ENCODE measurements around the gene CYP2C8.

CYP2C8 gene

GRCh38 chr10:95049919-95050318 lies 19.4 kb downstream of the CYP2C8 start:
- Histone ChIP-seq H3K27me3 (ENCODE audit: control insufficient read depth, insufficient read depth, low read length, poor library complexity, severe bottlenecking) (no peaks in the 10 kb centered on the region), H3K9me3 (ENCODE audit: control insufficient read depth, low read length) (no peaks in the 10 kb centered on the region), H3K36me3 (ENCODE audit: control insufficient read depth, insufficient read depth, low read length) (no peaks in the 10 kb centered on the region), H3K4me3 (ENCODE audit: insufficient read depth, low read depth, low read length) (no peak overlapping the region), H3K27ac (ENCODE audit: insufficient read depth, low read depth, low read length, poor library complexity, severe bottlenecking) (no peak overlapping the region), H3K4me1 (ENCODE audit: control insufficient read depth, insufficient read depth, low read length) (no peaks in the 10 kb centered on the region)
- WGBS, 2 experiments = 92 to 98% methylated on average over 2 of the region's 2 CpGs

GRCh38 chr10:95048206-95048605 lies 21.1 kb downstream of the CYP2C8 start:
- Histone ChIP-seq H3K4me3 (ENCODE audit: insufficient read depth, low read depth, low read length) (no peak overlapping the region), H3K36me3 (ENCODE audit: control insufficient read depth, insufficient read depth, low read length) (no peaks in the 10 kb centered on the region), H3K4me1 (ENCODE audit: control insufficient read depth, insufficient read depth, low read length) (no peaks in the 10 kb centered on the region), H3K27me3 (ENCODE audit: control insufficient read depth, insufficient read depth, low read length, poor library complexity, severe bottlenecking) (no peaks in the 10 kb centered on the region), H3K9me3 (ENCODE audit: control insufficient read depth, low read length) (no peaks in the 10 kb centered on the region), H3K27ac (ENCODE audit: insufficient read depth, low read depth, low read length, poor library complexity, severe bottlenecking) (no peak overlapping the region)
- WGBS, 2 experiments = 93% methylated on average over 2 of the region's 2 CpGs

- H3K9me3 ChIP-seq (ENCODE audit: control insufficient read depth, low read length) = no peaks in the 10 kb centered on the region
- no peaks in the 10 kb centered on the region for H3K4me1 ChIP-seq (ENCODE audit: control insufficient read depth, insufficient read depth, low read length)
- no peak overlapping the region for H3K27ac ChIP-seq (ENCODE audit: insufficient read depth, low read depth, low read length, poor library complexity, severe bottlenecking)
- no peaks in the 10 kb centered on the region for H3K27me3 ChIP-seq (ENCODE audit: control insufficient read depth, insufficient read depth, low read length, poor library complexity, severe bottlenecking)
- WGBS, 2 experiments = 100% methylated on average over 1 of the region's 2 CpGs
- no peak overlapping the region for H3K4me3 ChIP-seq (ENCODE audit: insufficient read depth, low read depth, low read length)
- H3K36me3 ChIP-seq (ENCODE audit: control insufficient read depth, insufficient read depth, low read length) = no peaks in the 10 kb centered on the region
Measured at GRCh38 chr10:95039281-95039680, 30.0 kb downstream of the CYP2C8 start.

- H3K9me3 ChIP-seq (ENCODE audit: control insufficient read depth, low read length) = no peaks in the 10 kb centered on the region
- WGBS, 2 experiments = 82 to 95% methylated on average over 2 to 3 of the region's 4 CpGs
- no peaks in the 10 kb centered on the region for H3K36me3 ChIP-seq (ENCODE audit: control insufficient read depth, insufficient read depth, low read length)
- no peak overlapping the region for H3K27ac ChIP-seq (ENCODE audit: insufficient read depth, low read depth, low read length, poor library complexity, severe bottlenecking)
- H3K4me3 ChIP-seq (ENCODE audit: insufficient read depth, low read depth, low read length) = no peak overlapping the region
- H3K27me3 ChIP-seq (ENCODE audit: control insufficient read depth, insufficient read depth, low read length, poor library complexity, severe bottlenecking) = no peaks in the 10 kb centered on the region
- no peaks in the 10 kb centered on the region for H3K4me1 ChIP-seq (ENCODE audit: control insufficient read depth, insufficient read depth, low read length)
Measured at GRCh38 chr10:95035332-95036295, 33.7 kb downstream of the CYP2C8 start.

DNA sequence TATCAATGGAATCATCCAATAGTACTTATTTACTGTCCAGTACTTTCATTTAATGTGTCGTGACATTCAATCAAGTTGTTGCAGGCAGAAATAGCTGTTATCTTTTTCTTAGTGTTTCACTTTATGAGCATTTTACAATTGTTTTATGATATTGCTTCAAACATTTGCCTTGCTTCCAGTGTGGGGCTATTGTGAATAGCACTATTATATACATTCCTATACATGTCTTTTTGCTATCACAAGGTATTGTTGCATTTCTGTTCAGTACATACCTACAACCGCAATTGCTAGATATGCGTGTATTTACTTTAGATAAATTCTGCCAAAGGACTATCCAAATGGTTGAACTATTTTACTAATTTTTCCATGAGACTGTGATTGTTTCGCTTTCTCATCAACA lies 34.9 kb downstream of the CYP2C8 start:
- no peaks in the 10 kb centered on the region for H3K4me1 ChIP-seq (ENCODE audit: control insufficient read depth, insufficient read depth, low read length)
- WGBS, 2 experiments = 98 to 100% methylated on average over 2 of the region's 4 CpGs
- no peak overlapping the region for H3K4me3 ChIP-seq (ENCODE audit: insufficient read depth, low read depth, low read length)
- no peak overlapping the region for H3K27ac ChIP-seq (ENCODE audit: insufficient read depth, low read depth, low read length, poor library complexity, severe bottlenecking)
- H3K9me3 ChIP-seq (ENCODE audit: control insufficient read depth, low read length) = no peaks in the 10 kb centered on the region
- H3K36me3 ChIP-seq (ENCODE audit: control insufficient read depth, insufficient read depth, low read length) = no peaks in the 10 kb centered on the region
- H3K27me3 ChIP-seq (ENCODE audit: control insufficient read depth, insufficient read depth, low read length, poor library complexity, severe bottlenecking) = no peaks in the 10 kb centered on the region

GRCh38 chr10:95031656-95032055 lies 37.6 kb downstream of the CYP2C8 start:
- Histone ChIP-seq H3K36me3 (ENCODE audit: control insufficient read depth, insufficient read depth, low read length) (no peaks in the 10 kb centered on the region), H3K27ac (ENCODE audit: insufficient read depth, low read depth, low read length, poor library complexity, severe bottlenecking) (no peak overlapping the region), H3K27me3 (ENCODE audit: control insufficient read depth, insufficient read depth, low read length, poor library complexity, severe bottlenecking) (no peaks in the 10 kb centered on the region), H3K9me3 (ENCODE audit: control insufficient read depth, low read length) (no peaks in the 10 kb centered on the region), H3K4me3 (ENCODE audit: insufficient read depth, low read depth, low read length) (no peak overlapping the region), H3K4me1 (ENCODE audit: control insufficient read depth, insufficient read depth, low read length) (no peaks in the 10 kb centered on the region)

DNA sequence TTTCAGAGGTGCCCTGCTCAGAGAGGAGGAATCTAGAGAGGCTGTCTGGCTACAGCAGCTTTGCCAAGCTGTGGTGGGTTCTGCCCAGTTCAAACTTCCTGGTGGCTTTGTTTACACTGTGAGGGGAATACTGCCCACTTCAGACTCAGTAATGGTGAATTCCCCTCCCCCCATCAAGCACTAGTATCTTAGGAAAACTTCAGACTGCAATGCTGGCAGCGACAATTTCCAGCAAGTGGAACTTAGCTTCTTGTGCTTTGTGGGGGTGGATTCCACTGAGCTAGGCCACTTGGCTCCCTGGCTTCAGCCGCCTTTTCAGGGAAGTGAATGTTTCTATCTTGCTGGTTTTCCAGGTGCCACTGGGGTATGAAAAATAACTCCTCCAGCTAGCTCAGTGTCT lies 42.8 kb downstream of the CYP2C8 start:
- Histone ChIP-seq H3K4me1 (ENCODE audit: control insufficient read depth, insufficient read depth, low read length) (no peaks in the 10 kb centered on the region), H3K27ac (ENCODE audit: insufficient read depth, low read depth, low read length, poor library complexity, severe bottlenecking) (no peak overlapping the region), H3K4me3 (ENCODE audit: insufficient read depth, low read depth, low read length) (no peak overlapping the region), H3K27me3 (ENCODE audit: control insufficient read depth, insufficient read depth, low read length, poor library complexity, severe bottlenecking) (no peaks in the 10 kb centered on the region), H3K36me3 (ENCODE audit: control insufficient read depth, insufficient read depth, low read length) (no peaks in the 10 kb centered on the region), H3K9me3 (ENCODE audit: control insufficient read depth, low read length) (no peaks in the 10 kb centered on the region)
- 90 to 95% methylated on average over 2 of the region's 2 CpGs for WGBS, 2 experiments

DNA sequence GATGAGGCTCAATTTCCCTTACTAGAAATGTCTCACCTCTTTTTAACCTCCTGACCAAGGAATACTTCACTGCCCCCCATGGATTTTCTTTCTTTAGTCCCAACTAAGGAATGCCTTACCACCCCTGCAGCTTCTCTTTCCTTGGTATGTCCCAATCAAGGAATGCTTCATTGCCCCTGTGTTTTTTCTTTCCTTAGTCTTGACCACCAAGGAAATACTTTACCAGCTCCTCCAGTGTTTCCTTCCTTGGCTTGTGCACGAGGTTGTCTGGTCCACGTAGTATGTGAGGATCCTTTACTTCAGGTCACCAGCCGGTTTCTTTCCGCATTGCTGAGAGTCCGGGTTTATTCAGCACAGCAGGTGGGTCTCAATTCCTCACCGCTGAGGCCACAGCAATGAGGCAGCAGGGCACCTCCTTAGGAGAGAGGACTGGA lies 71.5 kb downstream of the CYP2C8 start:
- H3K27me3 ChIP-seq (ENCODE audit: control insufficient read depth, insufficient read depth, low read length, poor library complexity, severe bottlenecking) = no peaks in the 10 kb centered on the region
- H3K4me1 ChIP-seq (ENCODE audit: control insufficient read depth, insufficient read depth, low read length) = peaks cover 10% of the 10 kb centered on the region
- H3K4me3 ChIP-seq (ENCODE audit: insufficient read depth, low read depth, low read length) = peak overlapping the region; percentile 7
- no peaks in the 10 kb centered on the region for H3K9me3 ChIP-seq (ENCODE audit: control insufficient read depth, low read length)
- no peaks in the 10 kb centered on the region for H3K36me3 ChIP-seq (ENCODE audit: control insufficient read depth, insufficient read depth, low read length)
- WGBS, 2 experiments = 5 to 13% methylated on average over 6 of the region's 6 CpGs
- no peak overlapping the region for H3K27ac ChIP-seq (ENCODE audit: insufficient read depth, low read depth, low read length, poor library complexity, severe bottlenecking)

GRCh38 chr10:94992811-94993210 lies 76.5 kb downstream of the CYP2C8 start:
- H3K9me3 ChIP-seq (ENCODE audit: control insufficient read depth, low read length) = peaks cover 3% of the 10 kb centered on the region
- no peaks in the 10 kb centered on the region for H3K36me3 ChIP-seq (ENCODE audit: control insufficient read depth, insufficient read depth, low read length)
- WGBS, 2 experiments = 89 to 91% methylated on average over 4 of the region's 4 CpGs
- peaks cover 3% of the 10 kb centered on the region for H3K4me1 ChIP-seq (ENCODE audit: control insufficient read depth, insufficient read depth, low read length)
- H3K27ac ChIP-seq (ENCODE audit: insufficient read depth, low read depth, low read length, poor library complexity, severe bottlenecking) = no peak overlapping the region
- no peak overlapping the region for H3K4me3 ChIP-seq (ENCODE audit: insufficient read depth, low read depth, low read length)
- H3K27me3 ChIP-seq (ENCODE audit: control insufficient read depth, insufficient read depth, low read length, poor library complexity, severe bottlenecking) = no peaks in the 10 kb centered on the region

DNA sequence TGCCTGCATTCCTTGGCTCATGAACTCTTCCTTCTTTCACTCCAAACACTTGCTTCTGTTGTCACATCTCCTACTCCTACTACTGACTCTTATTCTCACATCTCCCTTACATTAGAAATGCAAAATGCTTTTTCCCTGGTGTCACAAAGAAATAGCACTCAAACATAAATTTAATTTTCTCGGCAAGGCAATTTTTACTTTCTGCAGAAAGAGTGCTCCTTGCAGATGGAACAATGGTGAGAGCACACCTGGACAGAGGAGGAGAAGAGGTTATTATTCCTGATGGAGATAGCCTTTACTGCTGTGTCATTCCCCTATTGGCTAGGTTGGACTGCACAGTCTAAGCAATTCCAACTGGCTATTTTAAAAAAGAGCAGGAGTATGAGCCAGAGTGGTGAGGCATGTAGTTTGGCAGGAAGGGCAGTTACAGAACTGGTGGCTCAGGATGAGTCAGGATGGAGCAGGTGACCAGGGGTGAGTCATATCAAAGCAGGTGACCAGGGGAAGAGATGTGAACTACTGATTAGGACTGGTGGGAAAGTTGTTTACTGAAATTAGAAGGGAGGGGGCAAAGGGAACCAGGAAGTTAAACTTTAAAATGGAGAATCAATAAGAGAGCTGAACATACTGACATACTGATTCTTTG lies 77.9 kb downstream of the CYP2C8 start:
- Histone ChIP-seq H3K4me1 (ENCODE audit: control insufficient read depth, insufficient read depth, low read length) (no peaks in the 10 kb centered on the region), H3K27me3 (ENCODE audit: control insufficient read depth, insufficient read depth, low read length, poor library complexity, severe bottlenecking) (no peaks in the 10 kb centered on the region), H3K27ac (ENCODE audit: insufficient read depth, low read depth, low read length, poor library complexity, severe bottlenecking) (no peak overlapping the region), H3K36me3 (ENCODE audit: control insufficient read depth, insufficient read depth, low read length) (no peaks in the 10 kb centered on the region), H3K9me3 (ENCODE audit: control insufficient read depth, low read length) (peaks cover 3% of the 10 kb centered on the region), H3K4me3 (ENCODE audit: insufficient read depth, low read depth, low read length) (no peak overlapping the region)
- WGBS, 2 experiments = 100% methylated on average over 1 of the region's 1 CpG
